Gastrocnemius medialis (tissue), 4 donors: Measurements from ENCODE around the gene MFSD6. TPM values are rescaled to one million over a fixed set of nuclear protein-coding genes. Genes with fewer than 3 reads are reported as not detected.

Experiments
- ATAC-seq, 2 donors: fragments of 150-250 bp; one replicate each; pipeline ENCODE4 v1.9.1; 2016
- DNase-seq, 2 donors: peaks; one replicate each; pipeline ENCODE4 v3.0.0-alpha.2; 2019
- H3K27ac ChIP-seq, 4 donors: fragments of 200-600 bp; sonication (generic); 1 replicate in 1 of 4; 2 replicates in 3 of 4; pipeline ENCODE4 v1.5.1; 2016 to 2018; ENCODE audit warnings: mild to moderate bottlenecking in 2 of 4, moderate library complexity in 1 of 4
- H3K27me3 ChIP-seq, 3 donors: fragments of 200-600 bp; sonication (generic) in 2 of 3; 1 replicate in 1 of 3; 2 replicates in 2 of 3; pipeline versions ENCODE4 v1.5.1 to v1.6.0; 2016 to 2019; ENCODE audit warnings: mild to moderate bottlenecking in 1 of 3, moderate library complexity in 1 of 3
- H3K36me3 ChIP-seq, 2 donors: fragments of 200-600 bp; sonication (generic) in 1 of 2; one replicate each; pipeline ENCODE4 v1.5.1; 2017 to 2018
- H3K4me1 ChIP-seq, 2 donors: fragments of 200-600 bp; sonication (generic) in 1 of 2; one replicate each; pipeline ENCODE4 v1.5.1; 2016 to 2017; ENCODE audit warnings: mild to moderate bottlenecking in 2 of 2
- H3K4me3 ChIP-seq, 4 donors: fragments of 200-600 bp; sonication (generic) in 3 of 4; 1 replicate in 1 of 4; 2 replicates in 3 of 4; pipeline ENCODE4 v1.5.1; 2016 to 2019; ENCODE audit warnings: mild to moderate bottlenecking in 2 of 4
- H3K9me3 ChIP-seq, 3 donors: fragments of 200-600 bp; sonication (generic) in 2 of 3; 1 replicate in 1 of 3; 2 replicates in 2 of 3; pipeline ENCODE4 v1.5.1; 2016 to 2019
- CTCF ChIP-seq, 5 experiments: fragments of 450-650 bp in 3 of 5; fragments of 200-600 bp in 2 of 5; sonication (generic) in 2 of 5; IDR thresholded peaks in 4 of 5; conservative IDR thresholded peaks in 1 of 5; 1 replicate in 4 of 5; 2 replicates in 1 of 5; pipeline ENCODE4 v1.5.1; 2016 to 2019; ENCODE audit warnings: antibody characterized with exemption in 5 of 5, mild to moderate bottlenecking in 3 of 5, moderate library complexity in 3 of 5
- POLR2A ChIP-seq, 2 donors: fragments of 450-650 bp; IDR thresholded peaks; one replicate each; pipeline ENCODE4 v1.6.1; 2017; ENCODE audit warnings: antibody characterized with exemption in 2 of 2, mild to moderate bottlenecking in 2 of 2, moderate library complexity in 2 of 2
- in situ Hi-C, 4 donors: fragments of 200-750 bp; cut with MboI; loops; one replicate each; pipeline versions ENCODE4 v1.15.0 to v1.8.0; 2017; ENCODE audit warnings: low sequenced_read_pairs in 4 of 4
- intact Hi-C: fragments of 100-400 bp; cut with DNase I; formaldehyde crosslinking; loops from one replicate; pipeline ENCODE4 v1.15.1; 2023; ENCODE audit warnings: low total_unique reads
- total RNA-seq, 4 donors: library from RNA; depleted of rRNA; stranded (reverse); fragments of >200 nt; gene quantifications; one replicate each; pipeline versions ENCODE4 v1.1.0 to v1.2.3, GENCODE V29; 2016

MFSD6 gene
- total RNA-seq, 4 donors from 2014 or later = 9.3 to 20.3 (median 12.5) TPM

GRCh38 chr2:190405070-190405469, 3.1 kb upstream of the MFSD6 start:
- Histone ChIP-seq H3K9me3 (no peaks in the 10 kb centered on the region), H3K27me3 (no peaks in the 10 kb centered on the region), H3K27ac (no peak overlapping the region), H3K4me1 (peaks cover 7 to 9% of the 10 kb centered on the region in 2 donors), H3K36me3 (no peaks in the 10 kb centered on the region), H3K4me3 (no peak overlapping the region)
- intact Hi-C loops = no loop called here
- TF ChIP-seq POLR2A (IDR thresholded peaks at IDR 0.05) = no peak
- TF ChIP-seq CTCF (IDR thresholded peaks at IDR 0.05 in 4 of 5, conservative IDR thresholded peaks at IDR 0.05 in 1 of 5) = no peak
- in situ Hi-C loops = no loop called here
- no peak for ATAC-seq
- no peak for DNase-seq

- intact Hi-C loops = no loop called here
- H3K27me3 ChIP-seq = no peaks in the 10 kb centered on the region
- no peak overlapping the region for H3K4me3 ChIP-seq
- no peaks in the 10 kb centered on the region for H3K36me3 ChIP-seq
- DNase-seq (no peak), ATAC-seq (no peak)
- H3K4me1 ChIP-seq = peaks cover 7 to 9% of the 10 kb centered on the region in 2 donors
- in situ Hi-C loops = no loop called here
- H3K27ac ChIP-seq = no peak overlapping the region
- H3K9me3 ChIP-seq = no peaks in the 10 kb centered on the region
- TF ChIP-seq CTCF (IDR thresholded peaks at IDR 0.05 in 4 of 5, conservative IDR thresholded peaks at IDR 0.05 in 1 of 5) (no peak), POLR2A (IDR thresholded peaks at IDR 0.05) (no peak)
Observed at GRCh38 chr2:190405995-190406394, 2.2 kb upstream of the MFSD6 start.

- Histone ChIP-seq H3K4me1 (peaks cover 7 to 9% of the 10 kb centered on the region in 2 donors), H3K4me3 (no peak overlapping the region), H3K9me3 (no peaks in the 10 kb centered on the region), H3K27ac (peak overlapping the region in 2 of 4 donors; percentile 30 to 67), H3K36me3 (no peaks in the 10 kb centered on the region), H3K27me3 (no peaks in the 10 kb centered on the region)
- TF ChIP-seq CTCF (IDR thresholded peaks at IDR 0.05 in 4 of 5, conservative IDR thresholded peaks at IDR 0.05 in 1 of 5) (no peak), POLR2A (IDR thresholded peaks at IDR 0.05) (no peak)
- no peak for DNase-seq
- no peak for ATAC-seq
- in situ Hi-C loops (no loop called here), intact Hi-C loops (no loop called here)
Observed at GRCh38 chr2:190406805-190407204, 1.4 kb upstream of the MFSD6 start.

GRCh38 chr2:190407246-190407661, 901 bp upstream of the MFSD6 start:
- H3K27me3 ChIP-seq = no peaks in the 10 kb centered on the region
- H3K4me1 ChIP-seq = peaks cover 7 to 9% of the 10 kb centered on the region in 2 donors
- intact Hi-C loops (no loop called here), in situ Hi-C loops (no loop called here)
- DNase-seq = no peak
- TF ChIP-seq POLR2A (IDR thresholded peaks at IDR 0.05) (no peak), CTCF (IDR thresholded peaks at IDR 0.05 in 4 of 5, conservative IDR thresholded peaks at IDR 0.05 in 1 of 5) (no peak)
- no peaks in the 10 kb centered on the region for H3K36me3 ChIP-seq
- H3K4me3 ChIP-seq = peak overlapping the region; percentile 64 to 89 (median 78)
- no peaks in the 10 kb centered on the region for H3K9me3 ChIP-seq
- no peak for ATAC-seq
- H3K27ac ChIP-seq = peak overlapping the region; percentile 30 to 78 (median 48)
